Measurements from ENCODE around the gene SAFB. TPM values are rescaled to one million over a fixed set of nuclear protein-coding genes. Genes with fewer than 3 reads are reported as not detected.

SAFB gene
- 54.8 and 55.3 TPM in 2 replicates for total RNA-seq

GRCh38 chr19:5622465-5623396 is at the start of gene SAFB, which contains the start of gene SAFB2:
Gene SAFB, plus strand, starts transcription at chr19:5623083. Its CDS starts 123 bp downstream, at chr19:5623206.
Gene SAFB2, minus strand, starts transcription at chr19:5622776. Its CDS starts 61 bp downstream, at chr19:5622715.

GRCh38 chr19:5680437-5681368 is 57.8 kb downstream of the SAFB start, which contains the start of the genes HSD11B1L and MICOS13:
Gene HSD11B1L, plus strand, starts transcription at chr19:5681027. Its CDS starts 3,806 bp downstream, at chr19:5684833.
Gene MICOS13, minus strand, starts transcription at chr19:5680516. Its CDS starts 30 bp downstream, at chr19:5680486.

GRCh38 chr19:5690125-5690954 is 67.5 kb downstream of the SAFB start, which contains the start of gene RPL36:
Gene RPL36, plus strand, starts transcription at chr19:5690295. Its CDS starts 213 bp downstream, at chr19:5690508.

Other genes starting within 250 kb of the SAFB start
- gene ZNRF4, start 167.7 kb upstream of the SAFB start, total RNA-seq = not detected in 2 replicates
- under 0.01 TPM in 2 replicates for gene TINCR, start 55.1 kb upstream of the SAFB start, total RNA-seq
- 31.1 and 48.9 TPM in 2 replicates for gene SAFB2, start 307 bp upstream of the SAFB start, total RNA-seq
- 59.5 and 69.2 TPM in 2 replicates for gene MICOS13, start 57.4 kb downstream of the SAFB start, total RNA-seq
- 10.5 and 12.0 TPM in 2 replicates for gene HSD11B1L, start 57.9 kb downstream of the SAFB start, total RNA-seq
- 624 and 820 TPM in 2 replicates for gene RPL36, start 67.2 kb downstream of the SAFB start, total RNA-seq
- 71.9 and 105 TPM in 2 replicates for gene LONP1, start 97.1 kb downstream of the SAFB start, total RNA-seq
- gene CATSPERD, start 97.6 kb downstream of the SAFB start, total RNA-seq = not detected in 2 replicates
- gene PRR22, start 161.7 kb downstream of the SAFB start, total RNA-seq = 0.09 and 0.16 TPM in 2 replicates
- 22.9 and 31.2 TPM in 2 replicates for gene DUS3L, start 168.1 kb downstream of the SAFB start, total RNA-seq
- gene NRTN, start 182.0 kb downstream of the SAFB start, total RNA-seq = under 0.01 and 0.17 TPM in 2 replicates
- gene FUT6, start 216.6 kb downstream of the SAFB start, total RNA-seq = 0.09 and 0.16 TPM in 2 replicates
- not detected in 2 replicates for gene FUT3, start 228.4 kb downstream of the SAFB start, total RNA-seq
- gene FUT5, start 247.5 kb downstream of the SAFB start, total RNA-seq = not detected in 2 replicates

Data from bronchial smooth muscle cell (primary cell).